Gastroesophageal sphincter (tissue), 4 donors: ENCODE data around the gene NUP107. TPM values are rescaled to one million over a fixed set of nuclear protein-coding genes. Genes with fewer than 3 reads are reported as not detected.

ENCODE experiments used
- ATAC-seq: fragments of 150-250 bp; one replicate; pipeline ENCODE4 v1.9.1; 2016; ENCODE audit warnings: mild to moderate bottlenecking, moderate library complexity
- H3K27ac ChIP-seq, 4 donors: fragments of 200-600 bp; sonication (generic) in 3 of 4; 1 replicate in 3 of 4; 2 replicates in 1 of 4; pipeline ENCODE4 v1.5.1; 2016 to 2019
- H3K27me3 ChIP-seq: fragments of 200-600 bp; sonication (generic); one replicate; pipeline ENCODE4 v1.5.1; 2019
- H3K36me3 ChIP-seq, 2 donors: fragments of 200-600 bp; sonication (generic); one replicate each; pipeline ENCODE4 v1.5.1; 2019; ENCODE audit warnings: control low read depth in 1 of 2
- H3K4me1 ChIP-seq, 3 donors: fragments of 200-600 bp; sonication (generic); 1 replicate in 2 of 3; 2 replicates in 1 of 3; pipeline ENCODE4 v1.5.1; 2016 to 2019; ENCODE audit warnings: control low read depth in 2 of 3
- H3K4me3 ChIP-seq, 2 donors: fragments of 200-600 bp; sonication (generic); one replicate each; pipeline ENCODE4 v1.5.1; 2019; ENCODE audit warnings: mild to moderate bottlenecking in 1 of 2, moderate library complexity in 1 of 2
- H3K9me3 ChIP-seq, 3 donors: fragments of 200-600 bp; sonication (generic); one replicate each; pipeline ENCODE4 v1.5.1; 2017 to 2019; ENCODE audit warnings: control low read depth in 2 of 3
- CTCF ChIP-seq, 4 experiments: fragments of 200-600 bp in 2 of 4; fragments of 450-650 bp in 2 of 4; sonication (generic) in 1 of 4; IDR thresholded peaks; one replicate each; pipeline ENCODE4 v1.5.1; 2017 to 2019; ENCODE audit warnings: antibody characterized with exemption in 4 of 4, mild to moderate bottlenecking in 2 of 4, moderate library complexity in 2 of 4
- EP300 ChIP-seq: sonication (generic); formaldehyde crosslinking; IDR thresholded peaks from one replicate; pipeline ENCODE4 v1.6.1; 2017; ENCODE audit warnings: antibody characterized with exemption, mild to moderate bottlenecking
- POLR2A ChIP-seq, 2 donors: fragments of 450-650 bp; IDR thresholded peaks; one replicate each; pipeline ENCODE4 v1.6.1; 2017; ENCODE audit warnings: antibody characterized with exemption in 2 of 2, mild to moderate bottlenecking in 2 of 2, moderate library complexity in 1 of 2
- POLR2AphosphoS5 ChIP-seq: sonication (generic); formaldehyde crosslinking; IDR thresholded peaks from one replicate; pipeline ENCODE4 v1.6.1; 2017; ENCODE audit warnings: antibody characterized with exemption
- WGBS, 2 donors: methylation state at CpG; one replicate each; pipeline ENCODE4 v1.1.5; 2018; ENCODE audit warnings: low coverage in 1 of 2; 5-methylcytosine and 5-hydroxymethylcytosine counted together
- total RNA-seq, 4 donors: library from RNA; depleted of rRNA; stranded (reverse); fragments of >200 nt; gene quantifications; one replicate each; pipeline ENCODE4 v1.1.0, GENCODE V29; 2016

The NUP107 gene
- total RNA-seq, 4 donors from 2014 or later = 28.4 to 46.7 (median 29.5) TPM

- no peaks in the 10 kb centered on the region for H3K9me3 ChIP-seq
- TF ChIP-seq CTCF (IDR thresholded peaks at IDR 0.05) (no peak), POLR2AphosphoS5 (no peak), EP300 (no peak)
- no peak overlapping the region for H3K4me3 ChIP-seq
- no peak overlapping the region for H3K27ac ChIP-seq
- H3K36me3 ChIP-seq = peaks cover 0 to 54% of the 10 kb centered on the region in 2 donors
- H3K4me1 ChIP-seq = peaks cover 0 to 42% (median 3%) of the 10 kb centered on the region in 3 donors
- ATAC-seq = no peak
- no peaks in the 10 kb centered on the region for H3K27me3 ChIP-seq
- WGBS, 2 donors = 70 to 88% methylated on average over 1 to 4 of the region's 4 CpGs
These were observed 63.7 kb downstream of the NUP107 start for GRCh38 chr12:68750506-68750905.

GRCh38 chr12:68755536-68756243, 68.9 kb downstream of the NUP107 start:
- peaks cover 0 to 3% (median 0%) of the 10 kb centered on the region in 3 donors for H3K4me1 ChIP-seq
- H3K36me3 ChIP-seq = peaks cover 0 to 84% of the 10 kb centered on the region in 2 donors
- H3K27ac ChIP-seq = no peak overlapping the region
- no peak overlapping the region for H3K4me3 ChIP-seq
- no peak for ATAC-seq
- H3K9me3 ChIP-seq = no peaks in the 10 kb centered on the region
- H3K27me3 ChIP-seq = no peaks in the 10 kb centered on the region
- no peak for TF ChIP-seq POLR2A (IDR thresholded peaks at IDR 0.05)
- TF ChIP-seq CTCF (IDR thresholded peaks at IDR 0.05) = no peak
- no peak for TF ChIP-seq EP300
- no peak for TF ChIP-seq POLR2AphosphoS5
- 71 to 97% methylated on average over 3 to 4 of the region's 4 CpGs for WGBS, 2 donors

GRCh38 chr12:68759852-68760251, 73.1 kb downstream of the NUP107 start:
- no peak for TF ChIP-seq POLR2AphosphoS5
- no peak for TF ChIP-seq EP300
- no peak for TF ChIP-seq POLR2A (IDR thresholded peaks at IDR 0.05)
- no peak for TF ChIP-seq CTCF (IDR thresholded peaks at IDR 0.05)
- Histone ChIP-seq H3K36me3 (peaks cover 0 to 88% of the 10 kb centered on the region in 2 donors), H3K4me1 (peaks cover 0 to 4% (median 0%) of the 10 kb centered on the region in 3 donors), H3K27ac (no peak overlapping the region), H3K27me3 (no peaks in the 10 kb centered on the region), H3K4me3 (no peak overlapping the region), H3K9me3 (no peaks in the 10 kb centered on the region)
- WGBS, 2 donors = 87 to 95% methylated on average over 4 to 5 of the region's 5 CpGs
- ATAC-seq = no peak

GRCh38 chr12:68760806-68761441, 74.1 kb downstream of the NUP107 start:
- Histone ChIP-seq H3K36me3 (peaks cover 0 to 83% of the 10 kb centered on the region in 2 donors), H3K9me3 (no peaks in the 10 kb centered on the region), H3K27ac (no peak overlapping the region), H3K4me1 (peaks cover 0 to 4% (median 0%) of the 10 kb centered on the region in 3 donors), H3K27me3 (no peaks in the 10 kb centered on the region), H3K4me3 (no peak overlapping the region)
- WGBS, 2 donors = 86 to 87% methylated on average over 7 of the region's 7 CpGs
- TF ChIP-seq EP300 (no peak), POLR2AphosphoS5 (no peak), POLR2A (IDR thresholded peaks at IDR 0.05) (no peak), CTCF (IDR thresholded peaks at IDR 0.05) (no peak)
- no peak for ATAC-seq

- Histone ChIP-seq H3K9me3 (no peaks in the 10 kb centered on the region), H3K4me3 (no peak overlapping the region), H3K27me3 (no peaks in the 10 kb centered on the region), H3K4me1 (peaks cover 0 to 4% (median 0%) of the 10 kb centered on the region in 3 donors), H3K36me3 (peaks cover 0 to 83% of the 10 kb centered on the region in 2 donors), H3K27ac (no peak overlapping the region)
- WGBS, 2 donors = 97 to 100% methylated on average over 3 of the region's 3 CpGs
- no peak for ATAC-seq
- TF ChIP-seq POLR2AphosphoS5 (no peak), POLR2A (IDR thresholded peaks at IDR 0.05) (no peak), CTCF (IDR thresholded peaks at IDR 0.05) (no peak)
These were observed 74.6 kb downstream of the NUP107 start for GRCh38 chr12:68761442-68761812.
